HG03280 (cell line): ENCODE measurements around the gene MAOB.
"Not testable (repeated sequence)": the region's sequence is repeated elsewhere in the genome, so short reads cannot be mapped to it uniquely, and the experiment has no call there.

Experiments
- ATAC-seq: cut with Tn5 transposase; IDR thresholded peaks from one replicate; pipeline ENCODE4 v1.9.1; 2021; ENCODE audit warnings: mild to moderate bottlenecking, moderate library complexity; ENCODE audit not compliant: unreplicated experiment

The MAOB gene

DNA sequence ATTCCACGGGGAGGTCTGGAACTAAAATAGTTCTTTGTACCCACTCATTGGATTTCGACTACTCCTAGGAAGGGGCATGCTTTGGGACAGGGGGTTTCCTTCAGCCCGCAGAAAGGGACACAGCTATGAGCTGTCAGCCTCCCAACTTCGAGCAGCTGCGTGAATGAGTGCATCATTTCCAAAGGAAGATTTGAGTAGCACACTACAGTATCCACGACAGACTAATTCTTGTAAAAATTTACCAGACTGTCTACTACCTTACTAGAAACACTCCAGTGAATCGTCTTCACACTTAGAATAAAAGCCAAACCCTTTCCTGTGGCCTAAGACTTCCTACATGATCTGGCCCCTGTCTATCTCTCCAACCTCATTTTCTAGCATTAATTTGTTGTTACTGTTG is 124.2 kb downstream of the MAOB start:
- ATAC-seq: no peak

DNA sequence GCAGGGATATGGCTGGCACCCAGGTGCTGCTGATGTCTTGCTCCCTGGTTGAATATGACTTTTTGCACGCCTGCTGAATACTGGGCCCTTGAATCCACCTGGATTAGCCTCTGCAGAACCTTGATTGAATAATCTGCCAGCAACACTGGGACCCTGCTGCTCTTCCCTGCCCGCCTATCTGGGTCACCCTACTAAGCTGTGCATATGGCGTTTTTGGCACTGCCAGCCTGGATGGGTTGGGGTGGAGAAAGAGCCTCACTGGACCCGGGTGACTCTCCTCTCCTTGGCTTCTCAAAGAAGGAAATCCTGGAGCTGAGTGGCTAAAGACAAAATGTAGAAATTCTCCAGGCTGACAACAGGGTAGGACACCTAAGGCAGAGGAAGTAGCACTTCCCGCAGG is 126.2 kb downstream of the MAOB start:
- ATAC-seq: no peak

GRCh38 chrX:43753637-43754036 is 128.6 kb downstream of the MAOB start:
- ATAC-seq: no peak

DNA sequence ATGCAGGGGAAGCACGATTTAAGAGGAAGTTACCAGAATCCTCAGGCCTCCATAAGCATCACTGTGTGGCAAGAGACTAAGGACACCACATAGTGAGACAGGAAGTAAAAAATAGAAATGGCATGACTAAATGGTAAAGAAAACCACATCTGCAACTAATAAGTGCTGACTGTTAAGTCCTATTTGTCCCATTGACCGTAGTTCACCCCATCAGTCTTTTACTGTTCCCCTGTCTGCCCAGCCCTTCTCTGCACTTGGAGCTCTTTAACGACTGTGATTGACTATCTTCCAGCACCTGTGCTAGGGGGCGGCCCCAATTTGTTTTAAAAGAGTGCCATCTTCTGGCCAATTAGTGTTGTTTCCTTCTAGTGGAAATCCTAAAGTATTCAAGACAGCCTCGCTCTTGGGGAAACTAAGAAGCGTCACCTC is 132.0 kb downstream of the MAOB start:
- peak; percentile 73 for ATAC-seq

DNA sequence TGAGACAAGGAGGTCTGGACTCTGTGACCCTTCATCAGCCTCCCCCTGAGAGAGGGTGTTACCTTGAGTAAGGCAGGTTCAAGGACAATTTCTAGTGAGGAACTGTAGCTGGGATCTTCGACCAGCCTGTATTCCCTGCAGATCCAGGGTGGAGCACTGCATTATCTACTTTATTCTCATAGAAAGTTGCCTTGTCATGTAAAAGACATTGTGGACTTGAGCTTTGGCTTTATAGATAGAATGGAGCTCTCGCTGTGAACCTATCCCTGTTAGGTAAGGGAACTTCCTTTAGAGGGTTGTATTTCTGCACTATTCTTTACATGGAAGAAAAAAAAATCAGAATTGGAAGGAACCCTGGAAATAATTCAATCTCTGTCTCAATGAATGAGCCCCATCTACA is 134.8 kb downstream of the MAOB start:
- no peak for ATAC-seq

DNA sequence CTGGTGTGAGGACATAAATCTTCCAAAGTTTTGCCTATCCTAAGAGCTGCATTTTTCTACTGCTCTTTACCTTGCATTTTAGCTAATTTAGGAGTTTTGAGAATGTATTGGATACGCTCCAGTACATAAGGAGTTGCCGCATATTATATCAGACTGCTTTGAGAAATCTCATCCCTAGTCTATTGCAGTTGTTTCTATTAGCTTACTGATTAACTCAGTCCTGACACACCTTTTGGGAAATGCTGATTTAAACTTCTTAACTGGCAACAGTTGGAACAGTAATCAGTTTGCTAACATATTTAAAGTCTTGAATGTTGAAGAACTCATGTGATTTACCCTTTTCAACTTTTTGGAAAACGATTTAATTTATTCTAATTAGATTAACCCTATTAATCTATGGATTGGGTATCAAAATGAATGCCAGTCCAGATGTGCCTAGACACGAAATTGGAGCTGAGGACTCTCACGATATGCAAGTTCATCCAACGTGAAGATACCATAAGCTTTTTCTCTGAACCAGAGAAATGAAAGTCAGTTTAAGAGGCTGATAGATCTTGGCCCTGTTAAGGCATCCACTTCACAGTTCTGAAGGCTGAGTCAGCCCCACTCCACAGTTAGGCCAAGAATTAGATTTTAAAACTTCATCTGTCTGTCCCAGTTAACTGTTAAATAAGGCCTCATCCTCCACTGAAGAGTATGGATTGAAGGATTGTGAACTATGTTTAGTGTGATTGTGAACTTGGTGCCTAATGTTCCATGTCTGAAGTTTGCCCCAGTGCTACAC is 136.1 kb downstream of the MAOB start:
- no peak for ATAC-seq

- ATAC-seq: no peak
These were observed 138.0 kb downstream of the MAOB start for GRCh38 chrX:43744284-43744683.

- no peak for ATAC-seq
These were observed 139.0 kb downstream of the MAOB start for GRCh38 chrX:43743100-43743822.

- ATAC-seq: no peak
These were observed 140.2 kb downstream of the MAOB start for GRCh38 chrX:43741843-43742573.

DNA sequence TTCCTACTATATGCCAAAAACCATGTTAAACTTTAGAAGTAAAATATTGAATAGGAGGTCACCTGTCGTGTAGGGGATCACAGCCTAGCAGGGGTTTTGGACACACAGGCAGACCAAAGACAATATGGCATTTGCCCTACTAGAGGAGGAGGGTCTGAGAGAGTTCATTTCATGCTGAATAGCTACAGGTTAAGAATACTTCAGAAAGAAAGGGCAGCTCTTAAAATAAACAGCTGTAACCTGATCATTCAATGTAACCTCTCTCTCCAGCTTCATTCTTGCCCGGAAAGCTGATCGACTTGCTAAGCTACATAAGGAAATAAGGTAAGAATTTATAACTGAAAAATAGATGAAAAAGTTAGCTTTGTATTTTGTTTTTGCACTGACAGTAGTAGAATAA is 146.3 kb downstream of the MAOB start:
- ATAC-seq: no peak

GRCh38 chrX:43735534-43735933 is 146.7 kb downstream of the MAOB start:
- no peak for ATAC-seq

GRCh38 chrX:43734444-43734843 is 147.8 kb downstream of the MAOB start:
- ATAC-seq: no peak

- ATAC-seq: no peak
These were observed 148.6 kb downstream of the MAOB start for GRCh38 chrX:43733699-43734098.

DNA sequence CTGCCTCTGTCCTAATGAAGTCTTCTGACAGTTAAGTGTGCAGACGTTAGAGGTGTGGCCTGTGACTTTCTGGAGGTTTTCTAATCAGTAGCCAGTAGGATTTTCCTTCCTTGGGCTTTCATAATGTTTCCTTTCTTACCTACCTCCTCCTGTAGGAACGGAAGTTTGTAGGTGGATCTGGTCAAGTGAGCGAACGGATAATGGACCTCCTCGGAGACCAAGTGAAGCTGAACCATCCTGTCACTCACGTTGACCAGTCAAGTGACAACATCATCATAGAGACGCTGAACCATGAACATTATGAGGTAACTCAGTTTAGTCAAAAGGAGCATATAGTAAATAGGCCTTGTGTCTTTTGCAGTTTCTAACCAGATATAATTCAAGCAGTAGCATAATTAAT is 151.2 kb downstream of the MAOB start:
- ATAC-seq: no peak

- ATAC-seq: no peak
These were observed 153.3 kb downstream of the MAOB start for GRCh38 chrX:43728966-43729365.

- no peak for ATAC-seq
These were observed 154.2 kb downstream of the MAOB start for GRCh38 chrX:43728002-43728401.

GRCh38 chrX:43727254-43727653 is 155.0 kb downstream of the MAOB start:
- ATAC-seq: not testable (repeated sequence)

DNA sequence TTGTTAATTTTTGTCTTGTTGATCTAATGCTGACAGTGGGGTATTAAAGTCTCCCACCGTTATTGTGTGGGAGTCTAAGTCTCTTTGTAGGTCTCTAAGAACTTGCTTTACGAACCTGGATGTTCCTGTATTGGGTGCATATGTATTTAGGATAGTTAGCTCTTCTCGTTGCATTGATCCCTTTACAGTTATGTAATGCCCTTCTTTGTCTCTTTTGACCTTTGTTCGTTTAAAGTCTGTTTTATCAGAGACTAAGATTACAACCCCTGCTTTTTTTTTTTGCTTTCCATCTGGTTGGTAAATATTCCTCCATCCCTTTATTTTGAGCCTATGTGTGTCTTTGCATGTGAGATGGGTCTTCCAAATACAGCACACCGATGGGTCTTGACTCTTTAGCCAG is 157.0 kb downstream of the MAOB start:
- ATAC-seq: not testable (repeated sequence)

DNA sequence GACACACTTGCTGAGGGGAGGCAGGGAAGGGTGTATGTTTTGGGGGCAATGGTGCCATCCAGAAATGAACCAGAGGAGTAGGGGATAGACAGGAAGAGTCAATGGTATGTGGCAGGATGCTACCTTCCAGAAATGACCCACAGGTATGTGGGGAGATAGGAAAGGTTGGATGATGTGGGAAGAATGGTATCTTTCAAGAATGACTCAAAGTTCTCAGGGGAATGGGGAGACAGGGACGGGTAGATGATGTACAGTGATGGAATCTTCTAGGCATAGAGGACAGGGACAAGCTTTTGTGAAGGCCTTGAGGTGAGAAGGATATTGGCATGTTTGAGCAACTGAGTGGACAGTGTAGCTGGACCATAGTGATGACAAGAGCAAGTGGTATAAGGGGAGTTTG is 161.3 kb downstream of the MAOB start:
- no peak for ATAC-seq

- ATAC-seq: no peak
These were observed 162.2 kb downstream of the MAOB start for GRCh38 chrX:43720082-43720481.

DNA sequence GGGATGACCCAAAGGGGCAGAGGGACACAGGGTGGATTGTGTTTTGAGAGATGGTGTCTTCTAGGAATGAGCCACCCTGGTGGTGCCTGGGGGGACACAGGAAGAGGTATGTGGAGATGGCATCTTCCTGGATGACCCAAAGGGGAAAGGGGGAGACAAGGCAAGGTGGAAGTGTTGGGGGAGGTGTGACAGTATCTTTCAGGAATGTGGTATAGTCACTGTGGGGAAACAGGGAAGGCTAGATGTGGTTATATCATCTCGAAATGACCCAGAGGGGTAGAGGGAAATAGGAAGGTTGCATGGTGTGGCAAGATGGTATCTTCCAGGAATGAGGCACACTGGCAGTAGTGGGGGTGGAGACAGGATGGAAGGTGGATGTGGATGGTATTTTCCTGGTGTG is 163.3 kb downstream of the MAOB start:
- no peak for ATAC-seq

DNA sequence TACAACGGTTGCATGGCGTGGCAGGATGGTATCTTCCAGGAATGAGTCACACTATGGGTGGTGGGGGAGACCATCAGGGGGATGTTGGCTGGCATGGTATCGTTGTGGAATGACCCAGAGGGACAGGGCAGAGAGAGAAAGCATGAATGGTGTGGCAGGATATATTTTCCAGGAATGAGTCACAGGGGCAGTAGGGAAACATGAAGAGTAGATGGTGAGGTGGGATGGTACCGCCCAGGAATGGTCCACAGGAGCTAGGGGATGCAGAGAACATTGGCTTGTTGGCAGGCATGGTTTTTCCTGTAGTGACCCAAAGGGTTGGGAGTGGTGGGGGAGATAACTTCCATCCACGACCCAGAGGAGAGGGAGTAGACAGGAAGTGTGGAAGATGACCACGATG is 163.7 kb downstream of the MAOB start:
- ATAC-seq: no peak
